ENCODE data around the gene P4HA2.

DNA sequence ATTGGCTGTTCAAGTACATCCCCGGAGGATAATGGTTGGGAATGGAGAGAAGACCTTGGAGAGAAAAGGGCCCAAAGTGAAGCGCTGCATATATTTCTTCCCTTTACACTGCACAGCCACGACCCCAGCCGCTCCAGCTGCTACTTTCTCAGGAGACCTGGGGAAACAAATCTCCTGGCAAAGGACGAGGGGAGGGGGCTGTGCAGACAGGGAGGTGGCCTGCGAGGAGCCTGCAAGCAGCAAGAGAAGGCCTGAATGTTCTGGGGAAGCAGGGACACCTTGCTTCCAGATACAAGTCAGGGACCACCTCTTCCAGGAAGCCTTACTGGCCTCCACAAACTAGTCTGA is 29.1 kb upstream of the P4HA2 start:
- TF ChIP-seq CTCF (IDR thresholded peaks at IDR 0.05) (no peak), POLR2A (IDR thresholded peaks at IDR 0.05) (no peak)
